ENCODE data around the gene FADS1.

FADS1 gene

DNA sequence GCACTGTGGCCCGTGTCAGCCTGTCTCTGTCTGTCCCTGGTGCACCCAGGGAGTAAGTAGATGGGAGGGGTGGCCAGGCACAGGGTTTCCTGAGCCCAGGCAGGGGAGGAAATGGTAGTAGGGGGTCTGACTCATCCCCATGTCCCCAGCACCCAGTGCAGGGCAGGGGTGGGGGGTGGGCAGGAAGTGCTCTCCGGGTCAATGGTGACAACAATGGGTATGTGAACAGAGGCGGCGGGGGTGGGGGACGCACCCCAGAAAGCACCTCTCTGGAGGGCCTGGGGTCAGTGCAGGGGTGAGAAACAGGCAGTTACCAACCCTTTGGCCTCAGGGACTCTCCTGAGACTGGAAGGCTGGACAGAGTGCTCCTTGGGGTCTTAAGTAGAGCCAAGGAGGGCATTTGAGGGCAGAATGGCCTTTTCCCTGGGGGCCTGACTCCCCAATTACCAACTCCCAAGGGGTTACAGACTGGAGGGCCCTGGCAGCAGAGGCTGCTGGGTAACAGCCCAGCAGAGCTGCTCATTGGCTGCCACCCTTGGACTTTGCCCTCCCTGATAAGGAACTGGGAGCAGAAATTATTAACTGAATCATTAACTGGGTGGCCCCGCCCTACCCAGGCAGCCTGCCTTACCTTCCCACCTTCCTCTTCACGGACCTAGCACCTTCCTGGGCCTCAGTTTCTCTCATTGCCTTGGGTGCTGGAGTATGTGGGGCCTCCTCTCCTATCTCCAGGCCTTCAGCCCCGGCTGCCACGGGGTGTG lies 60.2 kb downstream of the FADS1 start:
- DNase-seq, result no peak

- no peak for DNase-seq
These were observed 60.7 kb downstream of the FADS1 start for GRCh38 chr11:61756147-61756451.

- DNase-seq, result no peak
These were observed 62.0 kb downstream of the FADS1 start for GRCh38 chr11:61754534-61755482.

DNA sequence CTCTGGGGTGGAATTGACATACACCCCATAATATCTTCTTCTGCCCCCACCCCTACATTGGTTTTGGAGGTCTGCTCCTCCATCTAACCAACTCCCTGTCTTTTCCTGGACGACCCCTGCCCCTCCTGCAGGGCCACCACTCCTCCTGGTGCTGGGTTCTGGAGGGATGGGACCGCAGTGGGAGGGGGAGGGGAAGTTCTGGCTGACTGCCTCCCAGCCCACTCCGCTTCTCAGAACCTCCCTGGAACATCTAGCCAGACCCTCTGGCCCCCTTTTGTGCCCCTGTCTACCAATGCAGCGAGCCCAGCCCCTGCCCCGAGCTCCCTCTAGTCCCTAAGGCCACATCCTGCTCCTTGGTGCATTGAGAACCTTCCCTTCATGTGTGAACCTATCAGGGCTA lies 63.1 kb downstream of the FADS1 start:
- DNase-seq, result no peak

DNA sequence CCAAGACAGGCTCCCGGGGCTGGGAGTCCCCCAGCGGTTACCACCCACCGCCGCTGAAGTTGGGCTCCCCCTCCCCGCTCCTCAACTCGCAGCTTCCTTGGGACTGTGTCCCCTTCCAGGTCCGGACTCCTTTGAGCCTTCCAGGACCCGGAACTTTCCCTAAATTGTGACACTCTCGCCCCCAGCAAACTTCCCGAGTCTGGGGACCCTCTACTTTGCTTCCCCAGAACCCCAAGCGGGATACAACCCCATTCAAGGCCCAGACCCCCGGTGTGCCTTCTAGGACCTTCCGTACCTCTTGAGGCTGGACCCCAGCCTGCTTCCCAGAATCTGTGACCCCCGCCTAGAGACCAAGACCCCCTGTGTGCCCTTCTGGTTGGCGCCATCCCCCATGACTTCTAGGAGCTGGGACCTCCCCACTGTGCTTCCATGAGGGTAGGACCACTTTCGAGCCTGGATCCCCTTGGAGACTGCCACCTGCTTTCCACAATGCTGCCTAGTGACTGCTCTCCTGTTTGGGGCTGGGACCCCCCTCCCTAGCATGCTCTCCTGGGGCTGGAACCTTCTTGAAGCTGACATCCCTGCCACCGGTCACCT lies 63.8 kb downstream of the FADS1 start:
- no peak for DNase-seq

- peak; percentile 39 for DNase-seq
These were observed 64.5 kb downstream of the FADS1 start, which contains the start of gene MYRF for GRCh38 chr11:61752117-61752924. MYRF (plus strand) TSS chr11:61752636; CDS start chr11:61752745, 109 bp downstream.

DNA sequence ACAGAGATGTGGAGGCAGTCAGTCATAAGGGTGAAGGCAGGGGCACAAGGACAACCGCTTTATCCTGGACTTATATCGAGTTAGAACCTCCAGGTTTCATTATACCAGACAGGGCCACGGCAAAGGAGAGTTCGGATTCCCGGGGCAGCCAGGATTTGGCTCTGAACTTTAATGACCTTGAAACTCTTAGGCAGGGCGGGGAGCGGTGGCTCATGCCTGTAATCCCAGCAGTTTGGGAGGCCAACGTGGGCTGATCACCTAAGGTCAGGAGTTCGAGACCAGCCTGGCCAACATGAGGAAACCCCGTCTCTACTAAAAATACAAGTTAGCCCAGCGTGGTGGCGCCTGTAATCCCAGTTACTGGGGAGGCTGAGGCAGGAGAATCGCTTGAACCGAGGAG lies 65.4 kb downstream of the FADS1 start:
- no peak for DNase-seq

DNA sequence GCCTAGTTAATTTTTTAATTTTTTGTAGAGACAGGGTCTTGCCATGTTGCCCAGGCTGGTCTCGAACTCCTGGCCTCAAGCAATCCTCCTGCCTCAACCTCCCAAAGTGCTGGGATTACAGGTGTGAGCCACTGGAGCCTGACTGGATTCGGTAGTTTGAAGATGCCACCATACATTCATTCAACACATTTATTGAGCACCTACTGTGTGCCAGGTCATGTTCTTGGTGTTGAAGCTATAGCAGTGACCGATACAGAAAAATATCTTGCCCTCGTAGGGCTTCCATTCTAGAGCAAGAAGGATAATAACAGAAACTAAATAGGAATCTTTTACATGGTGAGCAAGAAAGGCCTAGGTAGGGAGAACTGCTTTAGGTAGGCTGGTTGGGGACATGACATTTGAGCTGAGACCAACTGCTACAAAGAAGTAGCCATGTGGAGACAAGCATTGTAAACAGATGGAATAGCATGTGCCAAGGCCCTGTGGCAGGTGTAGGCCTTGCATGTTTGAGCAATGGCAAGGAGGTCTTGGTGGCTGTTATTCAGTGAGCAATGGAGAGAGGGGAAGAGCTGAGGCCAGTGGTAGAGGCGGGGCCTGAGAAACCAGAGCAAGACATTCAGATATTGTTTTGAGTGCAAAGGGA lies 66.1 kb downstream of the FADS1 start:
- DNase-seq, result no peak
